ENCODE measurements around the gene APC.
A peak's percentile ranks its signal among the peaks of the same experiment; 100 is the strongest.
"Not testable (repeated sequence)": the region's sequence is repeated elsewhere in the genome, so short reads cannot be mapped to it uniquely, and the experiment has no call there.

Gene APC

GRCh38 chr5:112737463-112738190 lies at the start of gene APC:
TSS of gene APC (plus strand) at chr5:112737885. CDS start at chr5:112754891, 17,006 bp downstream.
- DNase-seq: peak; percentile 86

- no peak for DNase-seq
These were observed 48.4 kb upstream of the APC start for GRCh38 chr5:112689155-112689909.

- no peak for DNase-seq
These were observed 46.9 kb upstream of the APC start for GRCh38 chr5:112690605-112691338.

GRCh38 chr5:112691339-112691680 lies 46.4 kb upstream of the APC start:
- DNase-seq: no peak

GRCh38 chr5:112691758-112692157 lies 45.9 kb upstream of the APC start:
- no peak for DNase-seq

GRCh38 chr5:112692472-112692871 lies 45.2 kb upstream of the APC start:
- no peak for DNase-seq

GRCh38 chr5:112693301-112693700 lies 44.4 kb upstream of the APC start:
- no peak for DNase-seq

- no peak for DNase-seq
These were observed 42.6 kb upstream of the APC start for GRCh38 chr5:112694853-112695709.

- no peak for DNase-seq
These were observed 40.9 kb upstream of the APC start for GRCh38 chr5:112696786-112697185.

- no peak for DNase-seq
These were observed 40.4 kb upstream of the APC start for GRCh38 chr5:112697322-112697721.

- no peak for DNase-seq
These were observed 39.9 kb upstream of the APC start for GRCh38 chr5:112697833-112698232.

GRCh38 chr5:112703866-112704820 lies 33.5 kb upstream of the APC start:
- DNase-seq: no peak

- no peak for DNase-seq
These were observed 31.2 kb upstream of the APC start for GRCh38 chr5:112706446-112707016.

GRCh38 chr5:112707187-112708102 lies 30.2 kb upstream of the APC start:
- DNase-seq: peak; percentile 98

- no peak for DNase-seq
These were observed 29.5 kb upstream of the APC start for GRCh38 chr5:112708103-112708622.

- DNase-seq: no peak
These were observed 28.3 kb upstream of the APC start for GRCh38 chr5:112709416-112709815.

GRCh38 chr5:112710896-112711295 lies 26.8 kb upstream of the APC start:
- DNase-seq: no peak

GRCh38 chr5:112711436-112711835 lies 26.2 kb upstream of the APC start:
- no peak for DNase-seq

- no peak for DNase-seq
These were observed 24.5 kb upstream of the APC start for GRCh38 chr5:112713206-112713605.

- not testable (repeated sequence) for DNase-seq
These were observed 20.8 kb upstream of the APC start for GRCh38 chr5:112716895-112717294.
